ENCODE measurements around the gene SULT1C4. TPM values are rescaled to one million over a fixed set of nuclear protein-coding genes. Genes with fewer than 3 reads are reported as not detected.
"Not testable (repeated sequence)": the region's sequence is repeated elsewhere in the genome, so short reads cannot be mapped to it uniquely, and the experiment has no call there.

The SULT1C4 gene
- 10 to 100 TPM; 39.9 to 48.1 (median 45.3) TPM for polyA plus RNA-seq (ENCODE audit: insufficient read length in 4 of 4)

GRCh38 chr2:108377815-108378630, at the start of gene SULT1C4:
Gene SULT1C4, plus strand, starts transcription at chr2:108377954. Its CDS starts 384 bp downstream, at chr2:108378338.
- peak; percentile 86 to 94 (median 92) for DNase-seq (ENCODE audit: low read depth in 4 of 4, low spot score in 3 of 4)

- no peak for DNase-seq (ENCODE audit: low read depth in 4 of 4, low spot score in 3 of 4)
Measured at GRCh38 chr2:108329771-108330170, 48.0 kb upstream of the SULT1C4 start.

GRCh38 chr2:108330979-108331378, 46.8 kb upstream of the SULT1C4 start:
- DNase-seq (ENCODE audit: low read depth in 4 of 4, low spot score in 3 of 4): no peak

- DNase-seq (ENCODE audit: low read depth in 4 of 4, low spot score in 3 of 4): no peak
Measured at GRCh38 chr2:108345951-108346350, 31.8 kb upstream of the SULT1C4 start.

GRCh38 chr2:108346827-108347226, 30.9 kb upstream of the SULT1C4 start:
- DNase-seq (ENCODE audit: low read depth in 4 of 4, low spot score in 3 of 4): no peak

- no peak for DNase-seq (ENCODE audit: low read depth in 4 of 4, low spot score in 3 of 4)
Measured at GRCh38 chr2:108347786-108348185, 30.0 kb upstream of the SULT1C4 start.

GRCh38 chr2:108348816-108349570, 28.8 kb upstream of the SULT1C4 start:
- DNase-seq (ENCODE audit: low read depth in 4 of 4, low spot score in 3 of 4): no peak

- no peak for DNase-seq (ENCODE audit: low read depth in 4 of 4, low spot score in 3 of 4)
Measured at GRCh38 chr2:108349571-108349928, 28.2 kb upstream of the SULT1C4 start.

GRCh38 chr2:108351889-108352288, 25.9 kb upstream of the SULT1C4 start:
- no peak for DNase-seq (ENCODE audit: low read depth in 4 of 4, low spot score in 3 of 4)

GRCh38 chr2:108354136-108354535, 23.6 kb upstream of the SULT1C4 start:
- DNase-seq (ENCODE audit: low read depth in 4 of 4, low spot score in 3 of 4): no peak

- no peak for DNase-seq (ENCODE audit: low read depth in 4 of 4, low spot score in 3 of 4)
Measured at GRCh38 chr2:108355906-108356734, 21.6 kb upstream of the SULT1C4 start.

- DNase-seq (ENCODE audit: low read depth in 4 of 4, low spot score in 3 of 4): not testable (repeated sequence)
Measured at GRCh38 chr2:108359336-108359735, 18.4 kb upstream of the SULT1C4 start.

GRCh38 chr2:108360776-108361468, 16.8 kb upstream of the SULT1C4 start:
- DNase-seq (ENCODE audit: low read depth in 4 of 4, low spot score in 3 of 4): no peak

GRCh38 chr2:108363024-108363907, 14.5 kb upstream of the SULT1C4 start:
- DNase-seq (ENCODE audit: low read depth in 4 of 4, low spot score in 3 of 4): no peak

- DNase-seq (ENCODE audit: low read depth in 4 of 4, low spot score in 3 of 4): no peak
Measured at GRCh38 chr2:108363908-108364225, 13.9 kb upstream of the SULT1C4 start.

- DNase-seq (ENCODE audit: low read depth in 4 of 4, low spot score in 3 of 4): no peak
Measured at GRCh38 chr2:108364676-108365297, 13.0 kb upstream of the SULT1C4 start.

- no peak for DNase-seq (ENCODE audit: low read depth in 4 of 4, low spot score in 3 of 4)
Measured at GRCh38 chr2:108365656-108366055, 12.1 kb upstream of the SULT1C4 start.

- DNase-seq (ENCODE audit: low read depth in 4 of 4, low spot score in 3 of 4): no peak
Measured at GRCh38 chr2:108367014-108367413, 10.7 kb upstream of the SULT1C4 start.

GRCh38 chr2:108367561-108368175, 10.1 kb upstream of the SULT1C4 start:
- no peak for DNase-seq (ENCODE audit: low read depth in 4 of 4, low spot score in 3 of 4)

Measured in right renal pelvis (tissue), 4 donors.